DMS53 (cell line): ENCODE measurements around the gene PFKL.
A peak's percentile ranks its signal among the peaks of the same experiment; 100 is the strongest.

Experiments used
- DNase-seq: peaks from one replicate; lab custom pipeline; 2025; lab: John Stamatoyannopoulos, UW

PFKL gene

GRCh38 chr21:44294391-44295162 is 5.3 kb upstream of the PFKL start:
- DNase-seq, result no peak

GRCh38 chr21:44295163-44295573 is 4.7 kb upstream of the PFKL start:
- DNase-seq, result no peak

GRCh38 chr21:44295646-44296045 is 4.2 kb upstream of the PFKL start:
- no peak for DNase-seq

DNA sequence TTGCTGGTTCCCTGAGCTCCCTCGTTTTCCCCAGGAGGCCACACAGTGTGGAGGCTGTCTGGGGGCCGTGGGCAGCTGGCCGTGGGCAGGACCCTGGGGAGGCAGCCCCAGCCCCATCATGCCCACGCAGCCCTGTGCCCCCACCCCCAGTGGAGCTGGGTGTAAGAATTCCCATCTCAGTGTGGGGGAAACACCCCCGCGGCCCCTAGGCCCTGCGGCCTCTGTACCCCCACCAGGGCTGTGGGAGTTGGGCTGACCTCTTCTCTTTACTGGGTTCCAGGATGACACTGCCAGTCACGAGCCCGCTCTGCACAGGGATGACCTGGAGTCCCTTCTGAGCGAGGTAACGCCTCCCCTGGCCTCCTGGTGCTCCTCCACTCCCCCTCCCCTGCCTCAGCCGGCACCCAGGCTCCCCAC is 3.7 kb upstream of the PFKL start:
- DNase-seq, result no peak

DNA sequence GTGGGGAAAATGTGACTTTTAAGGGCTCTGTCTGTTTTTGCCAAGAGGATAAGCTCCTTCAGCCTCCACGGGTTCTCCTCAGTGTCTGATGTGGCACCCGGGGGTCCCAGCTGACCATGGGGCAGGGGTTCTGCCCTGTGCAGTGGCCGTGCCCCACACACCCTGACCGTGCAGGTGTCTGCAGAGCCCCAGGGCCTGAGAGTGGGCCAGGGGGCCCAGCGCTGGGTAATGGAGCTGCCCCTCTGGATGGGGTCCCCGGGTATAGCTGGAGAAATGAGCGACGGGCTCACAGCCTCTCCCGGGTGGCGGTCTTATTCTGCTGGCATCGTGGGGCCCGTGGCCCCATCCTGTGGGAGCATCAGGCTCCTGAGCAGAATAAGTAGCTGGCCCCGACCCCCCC is 2.9 kb upstream of the PFKL start:
- no peak for DNase-seq

- DNase-seq, result peak; percentile 88
Observed at GRCh38 chr21:44297525-44298290, 2.1 kb upstream of the PFKL start.

- DNase-seq, result peak; percentile 35
Observed at GRCh38 chr21:44298301-44298700, 1.6 kb upstream of the PFKL start.

DNA sequence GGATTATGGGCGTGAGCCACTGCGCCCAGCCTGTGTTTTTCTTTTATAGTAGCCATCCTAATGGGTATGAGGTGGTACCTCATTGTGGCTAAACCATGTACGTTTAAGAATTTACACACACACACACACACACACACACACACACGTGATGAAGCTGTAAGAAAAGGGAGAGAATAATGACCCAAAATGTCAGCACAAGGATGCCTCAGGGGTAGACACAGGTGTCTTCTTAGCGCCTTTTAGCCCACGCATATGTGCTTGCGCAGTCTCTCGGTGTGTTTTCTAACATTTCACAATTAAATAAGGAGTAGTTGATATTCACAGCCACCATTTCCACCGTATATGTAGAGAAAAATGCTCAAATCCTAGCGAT is 782 bp upstream of the PFKL start:
- peak; percentile 44 for DNase-seq

- peak; percentile 80 for DNase-seq
Observed at GRCh38 chr21:44300262-44300959, 558 bp downstream of the PFKL start.

DNA sequence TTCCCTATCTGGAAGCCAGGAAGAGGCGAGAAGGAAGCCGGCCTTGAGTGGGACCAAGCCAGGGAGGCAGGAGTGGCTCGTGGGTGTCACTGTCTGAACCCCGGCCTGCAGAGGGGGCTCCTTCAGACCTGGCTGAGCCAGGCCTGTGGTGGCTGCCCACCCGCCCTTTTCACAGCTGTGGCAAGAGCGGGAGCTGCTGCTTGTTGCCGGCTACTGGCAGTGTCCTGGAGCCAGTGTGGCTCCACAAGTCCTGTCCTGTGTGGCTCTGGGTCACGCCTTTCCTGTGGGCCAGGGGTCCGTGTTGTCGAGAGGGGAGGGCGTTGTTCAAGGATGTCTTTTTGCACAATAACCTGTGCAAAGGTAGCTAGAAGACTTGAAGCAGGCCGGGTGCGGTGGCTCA is 1.3 kb downstream of the PFKL start:
- no peak for DNase-seq

GRCh38 chr21:44301961-44302406 is 2.1 kb downstream of the PFKL start:
- DNase-seq, result peak; percentile 37

- DNase-seq, result peak; percentile 57
Observed at GRCh38 chr21:44302573-44303401, 2.9 kb downstream of the PFKL start.

GRCh38 chr21:44303490-44303981 is 3.7 kb downstream of the PFKL start:
- peak; percentile 16 for DNase-seq

DNA sequence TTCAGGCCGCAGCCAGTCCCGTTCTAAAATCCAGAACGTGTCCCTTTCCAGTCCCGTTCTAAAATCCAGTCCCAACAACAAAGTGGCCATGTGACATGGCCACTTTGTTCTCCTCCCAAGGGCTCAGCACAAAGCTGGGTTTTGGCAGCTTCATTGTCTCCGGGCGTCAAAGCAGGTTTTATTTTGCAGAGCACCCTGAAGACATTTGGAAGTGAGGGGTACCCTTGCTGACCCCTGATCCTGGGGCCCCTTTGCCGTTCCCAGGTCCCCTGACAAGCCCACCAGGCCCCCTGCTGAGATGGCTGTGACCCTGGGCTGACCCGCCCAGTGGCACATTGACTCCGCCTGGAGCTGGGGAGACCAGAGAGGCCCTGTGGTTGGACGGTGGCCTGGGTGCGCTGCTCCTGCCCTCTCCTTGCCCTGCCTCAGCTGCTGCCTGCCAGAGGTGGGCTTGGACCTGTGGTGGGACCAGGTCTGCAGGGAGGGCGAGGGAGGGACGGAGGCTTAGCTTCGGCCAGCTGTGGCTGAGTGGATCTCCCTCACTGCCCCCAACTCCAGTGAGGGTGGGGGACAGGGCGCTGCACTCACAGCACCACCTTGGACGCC is 4.3 kb downstream of the PFKL start:
- no peak for DNase-seq

DNA sequence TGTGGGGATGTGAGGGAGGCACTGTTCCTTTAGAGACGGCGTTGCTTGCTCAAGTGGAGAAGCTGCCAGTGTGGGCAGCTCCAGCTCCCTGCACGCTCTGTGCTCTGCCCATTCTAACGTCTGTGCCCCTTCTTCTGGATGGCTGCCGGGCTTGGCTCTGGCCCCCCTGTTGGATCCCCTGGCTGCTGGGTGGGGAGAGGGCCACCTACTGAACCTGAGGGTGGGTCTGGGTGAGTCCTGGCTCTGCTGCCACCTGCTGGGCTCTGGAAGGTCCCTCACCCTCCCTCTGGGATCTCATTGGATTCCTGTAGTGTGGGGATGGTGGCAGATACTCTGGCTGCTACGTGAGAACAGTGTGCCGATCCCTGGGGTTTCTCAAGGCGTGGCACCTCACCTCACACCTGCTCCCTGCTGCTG is 5.0 kb downstream of the PFKL start:
- peak; percentile 64 for DNase-seq

DNA sequence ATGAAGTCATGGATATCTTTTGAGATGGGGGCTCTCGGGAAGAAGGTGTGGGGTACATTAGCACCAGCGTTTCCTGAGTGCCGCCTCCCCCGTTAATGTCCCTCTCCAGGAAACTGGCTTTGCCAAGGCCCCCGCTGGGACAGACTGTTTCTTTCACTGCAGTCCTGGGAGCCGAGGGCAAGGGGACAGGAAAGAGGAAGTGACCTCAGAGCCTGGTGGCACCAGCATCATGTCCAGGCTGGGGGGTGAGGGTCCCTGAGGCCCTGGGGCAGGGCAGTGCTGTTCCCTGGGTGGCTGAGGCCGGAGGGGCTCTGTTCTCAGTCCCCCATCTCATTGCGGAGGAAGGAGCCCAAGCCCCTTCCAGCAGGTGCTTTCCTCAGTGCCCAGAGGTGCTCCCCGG is 5.8 kb downstream of the PFKL start:
- no peak for DNase-seq

GRCh38 chr21:44306936-44307704 is 7.3 kb downstream of the PFKL start:
- no peak for DNase-seq

DNA sequence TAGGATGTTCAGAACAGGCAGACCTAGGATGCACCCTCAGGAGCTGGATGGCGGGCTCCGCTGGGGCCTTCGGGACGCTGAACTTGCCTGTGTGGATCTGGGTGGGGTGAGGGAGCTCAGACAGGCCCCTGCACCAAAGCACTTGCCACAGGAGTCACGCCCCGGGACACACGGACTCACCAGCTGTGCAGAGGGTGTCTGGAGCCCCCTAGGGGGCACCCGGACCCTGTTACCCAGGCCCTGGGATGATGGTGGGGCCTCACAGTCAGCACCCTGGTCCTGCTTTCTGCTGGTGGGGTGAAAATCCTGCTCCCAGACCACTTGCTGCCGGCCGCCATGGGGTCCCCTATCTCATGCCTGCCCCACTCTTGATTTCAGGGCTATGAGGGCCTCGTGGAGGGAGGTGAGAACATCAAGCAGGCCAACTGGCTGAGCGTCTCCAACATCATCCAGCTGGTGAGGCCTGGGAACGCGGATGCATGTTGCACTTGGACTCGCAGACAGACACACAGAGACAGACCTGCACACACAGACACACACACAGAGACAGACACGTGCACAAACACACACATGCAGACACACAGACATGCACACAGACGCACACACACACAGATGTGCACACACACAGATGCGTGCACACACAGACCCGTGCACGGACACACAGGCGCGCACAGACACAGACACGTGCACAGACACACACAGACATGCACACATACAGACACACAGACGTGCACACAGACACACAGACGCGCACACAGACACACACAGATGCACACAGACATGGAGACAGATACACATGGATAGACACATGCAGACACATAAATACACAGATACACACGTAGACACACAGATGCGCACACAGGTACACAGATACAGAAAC is 11.0 kb downstream of the PFKL start:
- no peak for DNase-seq

DNA sequence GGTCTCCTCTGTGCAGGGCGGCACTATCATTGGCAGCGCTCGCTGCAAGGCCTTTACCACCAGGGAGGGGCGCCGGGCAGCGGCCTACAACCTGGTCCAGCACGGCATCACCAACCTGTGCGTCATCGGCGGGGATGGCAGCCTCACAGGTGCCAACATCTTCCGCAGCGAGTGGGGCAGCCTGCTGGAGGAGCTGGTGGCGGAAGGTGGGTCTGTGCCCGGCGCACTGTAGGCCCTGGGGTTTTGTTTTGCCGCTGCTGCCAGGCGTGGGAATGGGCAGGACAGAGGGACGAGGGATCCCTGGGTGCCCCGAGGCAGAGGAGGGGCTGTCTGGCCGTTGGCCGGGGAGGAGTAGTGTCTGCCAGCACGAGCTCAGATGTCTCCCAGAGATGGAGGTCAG is 12.2 kb downstream of the PFKL start:
- DNase-seq, result no peak
